WI38 (cell line): Measurements from ENCODE around the gene VSTM4.

Experiments used
- H3K4me3 ChIP-seq: 2 replicates; pipeline ENCODE4 v1.5.1; 2011; ENCODE audit warnings: low read depth, mild to moderate bottlenecking, control low read depth, low read length
- CTCF ChIP-seq: IDR thresholded peaks from 2 replicates; pipeline ENCODE4 v1.5.1; 2012; ENCODE audit warnings: low read depth, mild to moderate bottlenecking, control low read depth, low read length

The VSTM4 gene

DNA sequence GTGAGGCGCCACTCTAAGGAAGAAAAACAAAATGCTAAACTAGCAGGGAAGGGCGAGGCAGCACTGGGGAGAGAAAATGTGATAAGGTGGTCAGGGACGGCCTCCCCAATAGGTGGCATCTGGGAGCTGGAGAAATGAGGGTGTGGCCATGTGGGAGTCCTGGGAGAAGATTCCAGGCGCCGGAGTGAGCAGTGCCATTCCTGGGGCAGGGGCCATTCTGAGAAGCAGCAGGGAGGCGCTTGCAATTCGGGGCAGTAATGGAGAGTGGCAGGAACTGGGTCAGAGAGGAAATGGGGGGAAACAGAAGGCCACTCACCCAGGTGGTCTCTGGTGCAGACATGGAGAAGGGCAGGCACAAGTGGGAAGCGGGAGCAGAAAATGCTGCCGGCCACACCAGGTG is 113.9 kb downstream of the VSTM4 start:
- no peak for TF ChIP-seq CTCF
- no peak overlapping the region for H3K4me3 ChIP-seq

DNA sequence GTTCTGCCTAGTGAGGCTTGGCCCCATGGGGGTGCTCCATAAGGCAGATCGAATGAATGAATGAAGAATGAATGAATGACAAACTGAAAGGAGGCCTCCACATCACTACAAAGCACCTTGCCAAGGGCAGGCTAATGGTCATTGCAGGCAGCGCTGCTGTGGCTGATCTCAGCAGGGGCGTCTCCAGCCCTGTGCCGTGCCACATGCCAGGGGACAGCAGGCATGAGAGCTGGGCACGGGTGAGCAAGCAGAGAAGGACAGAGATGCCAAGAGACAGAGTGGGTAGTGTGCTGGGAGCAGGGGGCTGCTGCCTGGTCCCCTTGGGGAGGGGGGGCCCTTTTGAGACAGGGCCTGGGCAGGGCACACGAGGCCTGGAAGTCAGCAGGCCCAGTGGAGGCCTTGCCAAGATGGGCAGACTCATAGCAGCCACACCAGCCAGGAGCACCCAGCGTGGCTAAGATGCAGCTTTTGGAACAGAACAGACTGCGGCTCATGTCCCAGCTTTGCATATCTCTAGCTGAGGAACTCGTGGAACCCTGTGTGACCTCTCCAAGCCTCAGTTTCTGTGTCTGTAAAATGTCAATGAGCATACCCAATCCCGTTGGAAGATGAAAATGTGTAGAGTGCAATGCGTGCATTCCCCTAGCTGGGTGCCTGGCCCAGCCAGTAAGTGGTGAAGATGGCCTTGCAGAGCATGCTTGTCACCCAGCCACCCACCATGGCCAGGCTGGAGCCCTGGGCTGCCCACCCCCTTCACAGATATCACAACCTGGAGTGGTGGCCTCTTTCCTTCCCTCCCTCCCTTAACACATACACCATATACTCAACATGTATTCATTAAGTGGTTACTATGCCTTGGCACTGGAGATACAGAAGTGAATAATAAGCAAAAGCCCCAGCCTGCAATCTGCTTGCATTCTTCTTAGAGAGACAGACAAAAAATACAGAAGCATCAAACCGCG is 114.6 kb downstream of the VSTM4 start:
- TF ChIP-seq CTCF: no peak
- H3K4me3 ChIP-seq: no peak overlapping the region

DNA sequence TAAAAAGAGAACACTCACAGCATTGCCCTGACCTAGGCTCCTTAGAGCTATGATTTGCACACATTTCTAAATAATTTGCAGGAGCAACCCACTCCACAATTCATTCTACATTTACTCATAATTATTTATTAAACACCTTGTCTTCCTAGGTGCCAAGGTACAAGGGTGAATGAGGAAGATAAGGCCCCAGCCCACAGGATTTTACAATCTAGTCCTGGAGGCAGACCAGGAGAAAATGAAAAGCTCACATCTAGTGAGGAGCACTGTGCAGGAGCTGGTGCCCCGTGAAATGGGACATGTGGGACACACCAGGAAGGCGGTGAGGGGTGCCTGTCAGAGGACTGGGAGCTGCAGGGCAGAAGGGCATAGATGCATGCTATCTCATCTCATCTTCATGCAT is 116.0 kb downstream of the VSTM4 start:
- TF ChIP-seq CTCF: no peak

GRCh38 chr10:48996329-48996728 is 119.0 kb downstream of the VSTM4 start:
- TF ChIP-seq CTCF: no peak
- H3K4me3 ChIP-seq: no peak overlapping the region

More for the DNA sequence above, 116.0 kb downstream of the VSTM4 start:
- no peak overlapping the region for H3K4me3 ChIP-seq

GRCh38 chr10:48993627-48994026 is 121.7 kb downstream of the VSTM4 start:
- TF ChIP-seq CTCF: no peak

DNA sequence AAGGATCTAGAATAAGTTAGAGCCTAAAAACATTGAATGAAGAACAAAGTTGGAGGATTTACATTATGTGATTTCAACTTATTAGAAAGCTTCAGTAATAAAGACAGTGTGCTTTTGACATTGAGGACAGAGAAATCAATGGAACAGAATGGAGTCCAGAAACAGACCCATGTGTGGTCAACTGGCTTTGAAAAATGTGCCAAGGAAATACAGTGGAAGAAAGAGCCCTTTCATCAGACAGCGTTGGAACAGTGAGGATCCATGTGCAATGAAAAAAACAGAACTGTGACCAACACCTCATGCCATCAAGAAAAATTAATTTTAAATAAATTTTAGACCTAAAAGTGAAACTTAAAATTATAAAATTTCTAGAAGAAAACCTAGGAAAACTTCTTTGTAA is 125.1 kb downstream of the VSTM4 start:
- H3K4me3 ChIP-seq: no peak overlapping the region
- no peak for TF ChIP-seq CTCF

More at GRCh38 chr10:48993627-48994026, 121.7 kb downstream of the VSTM4 start:
- no peak overlapping the region for H3K4me3 ChIP-seq

- TF ChIP-seq CTCF: no peak
- H3K4me3 ChIP-seq: no peak overlapping the region
Observed at GRCh38 chr10:48985621-48986158, 129.6 kb downstream of the VSTM4 start.
